ENCODE results near the gene FBLIM1.
"Not testable (repeated sequence)": the region's sequence is repeated elsewhere in the genome, so short reads cannot be mapped to it uniquely, and the experiment has no call there.

Gene FBLIM1

GRCh38 chr1:15770313-15770962, 11.8 kb downstream of the FBLIM1 start:
- DNase-seq, result no peak

- DNase-seq, result no peak
Measured at GRCh38 chr1:15771836-15772515, 13.4 kb downstream of the FBLIM1 start.

GRCh38 chr1:15775706-15776105, 17.1 kb downstream of the FBLIM1 start:
- DNase-seq, result no peak

- no peak for DNase-seq
Measured at GRCh38 chr1:15777909-15778707, 19.5 kb downstream of the FBLIM1 start.

GRCh38 chr1:15785683-15786082, 27.1 kb downstream of the FBLIM1 start:
- no peak for DNase-seq

GRCh38 chr1:15786581-15786980, 28.0 kb downstream of the FBLIM1 start:
- no peak for DNase-seq

- no peak for DNase-seq
Measured at GRCh38 chr1:15788624-15789301, 30.2 kb downstream of the FBLIM1 start.

- DNase-seq, result no peak
Measured at GRCh38 chr1:15796086-15796462, 37.5 kb downstream of the FBLIM1 start.

- DNase-seq, result no peak
Measured at GRCh38 chr1:15797614-15798390, 39.2 kb downstream of the FBLIM1 start.

GRCh38 chr1:15799004-15799867, 40.6 kb downstream of the FBLIM1 start:
- no peak for DNase-seq

GRCh38 chr1:15799928-15800835, 41.6 kb downstream of the FBLIM1 start:
- DNase-seq, result no peak

- DNase-seq, result no peak
Measured at GRCh38 chr1:15802234-15802965, 43.8 kb downstream of the FBLIM1 start.

- no peak for DNase-seq
Measured at GRCh38 chr1:15803380-15803779, 44.8 kb downstream of the FBLIM1 start.

- DNase-seq, result no peak
Measured at GRCh38 chr1:15804060-15804459, 45.5 kb downstream of the FBLIM1 start.

- DNase-seq, result no peak
Measured at GRCh38 chr1:15807121-15807520, 48.5 kb downstream of the FBLIM1 start.

- not testable (repeated sequence) for DNase-seq
Measured at GRCh38 chr1:15807549-15807948, 49.0 kb downstream of the FBLIM1 start, which contains the start of gene UQCRHL. TSS of gene UQCRHL (minus strand) at chr1:15807649. CDS start at chr1:15807649, 0 bp downstream.

- DNase-seq, result no peak
Measured at GRCh38 chr1:15808955-15809354, 50.4 kb downstream of the FBLIM1 start.

GRCh38 chr1:15810073-15810472, 51.5 kb downstream of the FBLIM1 start:
- no peak for DNase-seq

- no peak for DNase-seq
Measured at GRCh38 chr1:15816674-15817073, 58.1 kb downstream of the FBLIM1 start.

GRCh38 chr1:15820478-15820877, 61.9 kb downstream of the FBLIM1 start:
- no peak for DNase-seq

All from NCI-H2107 (cell line).